ENCODE results near the gene PGR.
"Not testable (repeated sequence)": the region's sequence is repeated elsewhere in the genome, so short reads cannot be mapped to it uniquely, and the experiment has no call there.

DNA sequence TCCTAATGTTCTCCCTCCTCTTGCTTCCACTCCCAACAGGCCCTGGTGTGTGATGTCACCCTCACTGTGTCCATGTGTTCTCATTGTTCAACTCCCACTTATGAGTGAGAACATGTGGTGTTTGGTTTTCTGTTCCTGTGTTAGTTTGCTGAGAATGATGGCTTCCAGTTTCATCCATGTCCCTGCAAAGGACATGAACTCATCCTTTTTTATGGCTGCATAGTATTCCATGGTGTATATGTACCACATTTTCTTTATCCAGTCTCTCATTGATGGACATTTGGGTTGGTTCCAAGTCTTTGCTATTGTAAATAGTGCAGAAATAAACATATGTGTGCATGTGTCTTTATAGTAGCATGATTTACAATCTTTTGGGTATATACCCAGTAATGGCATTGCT is 115.9 kb downstream of the PGR start:
- TF ChIP-seq, protein P1, sequence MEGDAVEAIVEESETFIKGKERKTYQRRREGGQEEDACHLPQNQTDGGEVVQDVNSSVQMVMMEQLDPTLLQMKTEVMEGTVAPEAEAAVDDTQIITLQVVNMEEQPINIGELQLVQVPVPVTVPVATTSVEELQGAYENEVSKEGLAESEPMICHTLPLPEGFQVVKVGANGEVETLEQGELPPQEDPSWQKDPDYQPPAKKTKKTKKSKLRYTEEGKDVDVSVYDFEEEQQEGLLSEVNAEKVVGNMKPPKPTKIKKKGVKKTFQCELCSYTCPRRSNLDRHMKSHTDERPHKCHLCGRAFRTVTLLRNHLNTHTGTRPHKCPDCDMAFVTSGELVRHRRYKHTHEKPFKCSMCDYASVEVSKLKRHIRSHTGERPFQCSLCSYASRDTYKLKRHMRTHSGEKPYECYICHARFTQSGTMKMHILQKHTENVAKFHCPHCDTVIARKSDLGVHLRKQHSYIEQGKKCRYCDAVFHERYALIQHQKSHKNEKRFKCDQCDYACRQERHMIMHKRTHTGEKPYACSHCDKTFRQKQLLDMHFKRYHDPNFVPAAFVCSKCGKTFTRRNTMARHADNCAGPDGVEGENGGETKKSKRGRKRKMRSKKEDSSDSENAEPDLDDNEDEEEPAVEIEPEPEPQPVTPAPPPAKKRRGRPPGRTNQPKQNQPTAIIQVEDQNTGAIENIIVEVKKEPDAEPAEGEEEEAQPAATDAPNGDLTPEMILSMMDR (IDR thresholded peaks at IDR 0.05; ENCODE audit: low read depth, low read length): not testable (repeated sequence)
- not testable (repeated sequence) for TF ChIP-seq EZH2phosphoT487 (IDR thresholded peaks at IDR 0.05; ENCODE audit: low read depth)

All from OCI-LY3 (cell line).